22Rv1 (cell line): ENCODE measurements around the gene SPSB1.

Source experiments
- ZFX ChIP-seq: fragments of 450-650 bp; IDR thresholded peaks from 2 replicates; pipeline ENCODE4 v1.6.1; 2017; ENCODE audit warnings: antibody characterized with exemption, borderline replicate concordance
- TF ChIP-seq, protein P1 (sequence below): fragments of 450-650 bp; IDR thresholded peaks from 2 replicates; pipeline ENCODE4 v1.5.1; 2017; ENCODE audit warnings: mild to moderate bottlenecking

GRCh38 chr1:9344426-9345200, 51.9 kb downstream of the SPSB1 start:
- TF ChIP-seq, protein P1, sequence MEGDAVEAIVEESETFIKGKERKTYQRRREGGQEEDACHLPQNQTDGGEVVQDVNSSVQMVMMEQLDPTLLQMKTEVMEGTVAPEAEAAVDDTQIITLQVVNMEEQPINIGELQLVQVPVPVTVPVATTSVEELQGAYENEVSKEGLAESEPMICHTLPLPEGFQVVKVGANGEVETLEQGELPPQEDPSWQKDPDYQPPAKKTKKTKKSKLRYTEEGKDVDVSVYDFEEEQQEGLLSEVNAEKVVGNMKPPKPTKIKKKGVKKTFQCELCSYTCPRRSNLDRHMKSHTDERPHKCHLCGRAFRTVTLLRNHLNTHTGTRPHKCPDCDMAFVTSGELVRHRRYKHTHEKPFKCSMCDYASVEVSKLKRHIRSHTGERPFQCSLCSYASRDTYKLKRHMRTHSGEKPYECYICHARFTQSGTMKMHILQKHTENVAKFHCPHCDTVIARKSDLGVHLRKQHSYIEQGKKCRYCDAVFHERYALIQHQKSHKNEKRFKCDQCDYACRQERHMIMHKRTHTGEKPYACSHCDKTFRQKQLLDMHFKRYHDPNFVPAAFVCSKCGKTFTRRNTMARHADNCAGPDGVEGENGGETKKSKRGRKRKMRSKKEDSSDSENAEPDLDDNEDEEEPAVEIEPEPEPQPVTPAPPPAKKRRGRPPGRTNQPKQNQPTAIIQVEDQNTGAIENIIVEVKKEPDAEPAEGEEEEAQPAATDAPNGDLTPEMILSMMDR, result no peak
- no peak for TF ChIP-seq ZFX
